Activated T-helper 17 cell treated with anti-CD3 and anti-CD28 coated beads, Interleukin-2, amount 50 U/mL, for 72 hours (primary cell): ENCODE data around the gene DLK2. TPM values are rescaled to one million over a fixed set of nuclear protein-coding genes. Genes with fewer than 3 reads are reported as not detected.
"Not testable (repeated sequence)": the region's sequence is repeated elsewhere in the genome, so short reads cannot be mapped to it uniquely, and the experiment has no call there.

Source experiments
- ATAC-seq: fragments of 150-1000 bp; cut with Tn5 transposase; replicated peaks from 2 replicates; pipeline ENCODE4 v1.10.0; 2021; ENCODE audit warnings: mild to moderate bottlenecking, moderate library complexity
- H3K27ac Mint-ChIP-seq: one replicate; pipeline ENCODE4 v1.8.0; 2022; ENCODE audit warnings: mixed read lengths
- H3K27me3 Mint-ChIP-seq: one replicate; pipeline ENCODE4 v1.8.0; 2022; ENCODE audit warnings: mixed read lengths
- H3K36me3 Mint-ChIP-seq: one replicate; pipeline ENCODE4 v1.8.0; 2022; ENCODE audit warnings: low read depth, mild to moderate bottlenecking, mixed read lengths
- H3K4me1 Mint-ChIP-seq: one replicate; pipeline ENCODE4 v1.8.0; 2022; ENCODE audit warnings: mixed read lengths
- H3K4me3 Mint-ChIP-seq: one replicate; pipeline ENCODE4 v1.8.0; 2022; ENCODE audit warnings: mild to moderate bottlenecking, mixed read lengths
- H3K9me3 Mint-ChIP-seq: one replicate; pipeline ENCODE4 v1.8.0; 2022; ENCODE audit warnings: mixed read lengths
- total RNA-seq, 2 donors: library from RNA; stranded (reverse); gene quantifications; one replicate each; pipeline ENCODE4 v1.2.3, GENCODE V29; 2022

Gene DLK2
- total RNA-seq, 2 donors from 2014 or later = 1.3 to 2.8 TPM

DNA sequence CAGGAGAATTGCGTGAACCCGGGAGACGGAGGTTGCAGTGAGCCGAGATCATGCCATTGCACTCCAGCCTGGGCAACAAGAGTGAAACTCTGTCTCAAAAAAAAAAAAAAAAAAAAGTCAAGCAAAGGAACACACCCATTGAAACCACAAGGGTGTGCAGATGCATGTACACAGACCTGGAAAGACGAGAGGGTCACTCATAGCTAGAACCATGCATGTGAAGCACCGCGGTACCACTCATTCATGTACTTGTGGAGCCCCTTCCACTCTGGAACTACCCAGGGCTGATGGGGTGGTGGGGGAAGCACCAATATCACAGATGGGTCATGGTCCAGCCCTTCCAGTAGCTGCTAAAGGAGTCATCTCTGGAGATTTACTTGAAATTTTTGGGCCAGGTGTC, 14.6 kb upstream of the DLK2 start:
- Mint-ChIP-seq H3K27me3 (peaks cover 7% of the 10 kb centered on the region), H3K4me1 (no peaks in the 10 kb centered on the region), H3K36me3 (no peaks in the 10 kb centered on the region), H3K27ac (no peak overlapping the region), H3K4me3 (no peak overlapping the region), H3K9me3 (no peaks in the 10 kb centered on the region)
- peak; percentile 42 for ATAC-seq

DNA sequence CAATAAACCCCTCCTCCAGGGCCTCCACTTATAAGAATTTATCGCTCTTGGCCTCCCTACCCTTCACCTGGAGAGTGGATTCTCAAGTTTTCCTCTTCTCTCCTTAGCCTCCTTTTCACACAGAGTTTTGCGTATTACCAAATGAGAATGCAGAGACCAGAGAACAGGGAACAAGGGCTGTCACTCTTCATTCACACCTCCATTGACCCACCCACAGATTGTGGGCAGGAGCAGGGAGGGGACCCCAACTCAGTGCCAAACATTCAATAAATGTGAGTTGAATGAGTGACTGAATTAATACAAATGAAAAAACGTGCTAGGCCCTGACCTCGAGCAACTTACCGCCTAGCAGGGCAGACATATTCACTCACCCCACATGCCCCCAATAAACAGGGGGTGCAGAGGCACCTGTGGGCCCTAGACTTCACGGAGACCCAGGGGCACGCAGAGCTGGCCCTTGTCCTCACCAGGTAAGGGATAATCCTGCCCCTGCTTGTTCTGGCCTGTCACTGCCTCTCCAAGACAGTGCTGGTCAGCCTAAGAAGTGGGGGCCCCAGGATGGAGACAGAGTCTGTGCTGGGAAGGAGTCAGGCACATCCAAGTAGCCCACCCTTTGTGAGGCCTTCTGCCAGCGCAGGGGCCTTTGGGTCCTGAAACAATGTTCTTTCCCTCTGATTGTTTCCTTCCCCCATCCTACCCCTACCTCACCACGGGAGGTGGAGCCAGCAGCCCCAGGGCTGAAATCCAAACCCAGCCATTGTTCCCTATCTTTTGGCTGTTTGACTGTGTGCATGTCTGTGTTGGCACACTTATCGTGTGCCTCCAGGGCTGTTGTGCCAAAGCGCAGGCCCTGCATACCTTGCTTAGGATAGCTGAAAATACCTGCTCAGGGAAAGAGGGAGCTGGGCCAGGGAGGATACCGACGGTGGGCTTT, 13.7 kb upstream of the DLK2 start:
- H3K27me3 Mint-ChIP-seq = peaks cover 7% of the 10 kb centered on the region

DNA sequence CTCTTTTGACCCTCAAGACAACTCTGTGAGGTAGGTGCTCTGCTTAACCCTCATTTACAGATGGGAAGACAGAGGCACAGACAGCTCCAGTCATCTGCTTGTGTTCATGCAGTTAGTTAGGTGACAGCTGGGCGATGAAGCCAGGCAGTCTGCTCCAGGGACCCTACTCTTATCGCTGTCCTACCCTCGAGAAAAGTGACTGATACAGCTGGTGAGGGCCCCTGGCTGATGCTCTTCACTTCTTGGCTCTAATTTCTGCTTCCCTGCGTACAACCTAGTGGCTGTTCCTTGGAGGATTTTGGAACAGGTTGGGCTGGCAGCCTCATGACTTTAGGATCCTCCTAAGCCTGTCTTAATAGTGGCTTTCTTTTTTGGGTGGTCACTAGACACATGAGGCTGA, 12.9 kb upstream of the DLK2 start:
- ATAC-seq = no peak
- Mint-ChIP-seq H3K27ac (no peak overlapping the region), H3K36me3 (no peaks in the 10 kb centered on the region), H3K27me3 (peaks cover 8% of the 10 kb centered on the region), H3K9me3 (no peaks in the 10 kb centered on the region), H3K4me1 (no peaks in the 10 kb centered on the region), H3K4me3 (no peak overlapping the region)

More for the DNA sequence above, 13.7 kb upstream of the DLK2 start:
- H3K4me3 Mint-ChIP-seq = no peak overlapping the region
- ATAC-seq = no peak
- no peaks in the 10 kb centered on the region for H3K4me1 Mint-ChIP-seq
- no peaks in the 10 kb centered on the region for H3K36me3 Mint-ChIP-seq
- no peak overlapping the region for H3K27ac Mint-ChIP-seq
- H3K9me3 Mint-ChIP-seq = no peaks in the 10 kb centered on the region

GRCh38 chr6:43467752-43468151, 12.4 kb upstream of the DLK2 start:
- no peaks in the 10 kb centered on the region for H3K9me3 Mint-ChIP-seq
- no peaks in the 10 kb centered on the region for H3K36me3 Mint-ChIP-seq
- H3K4me1 Mint-ChIP-seq = no peaks in the 10 kb centered on the region
- H3K4me3 Mint-ChIP-seq = no peak overlapping the region
- no peak for ATAC-seq
- H3K27me3 Mint-ChIP-seq = peaks cover 10% of the 10 kb centered on the region
- no peak overlapping the region for H3K27ac Mint-ChIP-seq

DNA sequence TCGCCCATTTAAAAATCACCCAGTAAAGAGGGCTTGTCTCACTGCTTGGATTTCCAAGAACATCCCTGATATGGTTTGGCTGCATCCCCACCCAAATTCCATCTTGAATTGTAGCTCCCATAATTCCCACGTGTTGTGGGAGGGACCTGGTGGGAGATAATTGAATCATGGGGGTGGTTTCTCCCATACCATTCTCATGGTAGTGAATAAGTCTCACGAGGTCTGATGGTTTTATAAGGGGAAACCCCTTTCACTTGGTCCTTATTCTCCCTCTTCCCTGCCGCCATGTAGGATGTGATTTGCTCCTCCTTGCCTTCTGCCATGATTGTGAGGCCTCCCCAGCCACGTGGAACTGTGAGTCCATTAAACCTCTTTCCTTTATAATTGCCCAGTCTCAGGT, 11.9 kb upstream of the DLK2 start:
- not testable (repeated sequence) for ATAC-seq, H3K9me3 Mint-ChIP-seq, H3K36me3 Mint-ChIP-seq, H3K4me1 Mint-ChIP-seq, H3K27ac Mint-ChIP-seq, H3K4me3 Mint-ChIP-seq
- H3K27me3 Mint-ChIP-seq = peaks cover 14% of the 10 kb centered on the region

DNA sequence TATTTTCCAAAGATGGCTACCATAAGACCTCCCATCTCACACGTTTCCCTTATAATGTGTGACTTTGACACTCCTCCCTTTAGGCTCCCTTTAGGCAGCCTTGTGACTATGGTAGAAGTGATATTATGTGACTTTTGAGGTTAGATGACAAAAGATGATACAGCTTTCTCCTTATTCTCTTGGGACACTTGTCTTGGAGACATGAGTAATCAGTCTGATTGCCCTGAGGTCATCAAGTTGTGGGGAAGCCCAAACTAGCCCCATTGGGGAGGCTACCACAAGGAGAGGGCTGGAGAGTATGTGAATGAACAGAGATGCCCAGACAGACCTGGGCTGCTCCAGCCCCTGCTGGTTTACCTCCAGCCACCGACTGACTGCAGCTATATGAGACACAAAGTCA, 10.6 kb upstream of the DLK2 start:
- peak; percentile 42 for ATAC-seq
- Mint-ChIP-seq H3K27ac (no peak overlapping the region), H3K4me1 (no peaks in the 10 kb centered on the region), H3K36me3 (no peaks in the 10 kb centered on the region), H3K9me3 (no peaks in the 10 kb centered on the region), H3K27me3 (peaks cover 17% of the 10 kb centered on the region), H3K4me3 (no peak overlapping the region)

DNA sequence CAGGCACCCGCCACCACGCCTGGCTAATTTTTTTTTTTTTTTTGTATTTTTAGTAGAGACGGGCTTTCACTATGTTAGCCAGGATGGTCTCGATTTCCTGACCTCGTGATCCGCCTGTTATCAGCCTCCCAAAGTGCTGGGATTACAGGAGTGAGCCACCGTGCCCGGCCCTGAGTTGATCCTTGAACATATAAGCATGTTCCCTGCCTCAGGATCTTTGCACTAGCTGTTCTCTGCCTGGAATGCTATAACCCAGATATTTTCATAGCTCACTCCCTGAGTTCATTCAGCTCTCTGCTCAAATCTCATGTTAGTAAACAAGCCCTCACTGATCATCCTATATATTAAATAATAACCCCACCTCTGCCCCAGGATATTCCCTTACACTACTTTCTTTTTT, 9.0 kb upstream of the DLK2 start:
- Mint-ChIP-seq H3K36me3 (no peaks in the 10 kb centered on the region), H3K27ac (no peak overlapping the region), H3K4me1 (no peaks in the 10 kb centered on the region), H3K27me3 (peaks cover 17% of the 10 kb centered on the region), H3K9me3 (no peaks in the 10 kb centered on the region), H3K4me3 (no peak overlapping the region)
- ATAC-seq = no peak

- Mint-ChIP-seq H3K9me3 (no peaks in the 10 kb centered on the region), H3K4me1 (no peaks in the 10 kb centered on the region), H3K27ac (peak overlapping the region; percentile 4), H3K4me3 (no peak overlapping the region), H3K27me3 (peaks cover 14% of the 10 kb centered on the region), H3K36me3 (no peaks in the 10 kb centered on the region)
- ATAC-seq = no peak
Measured at GRCh38 chr6:43461936-43462335, 6.6 kb upstream of the DLK2 start.

DNA sequence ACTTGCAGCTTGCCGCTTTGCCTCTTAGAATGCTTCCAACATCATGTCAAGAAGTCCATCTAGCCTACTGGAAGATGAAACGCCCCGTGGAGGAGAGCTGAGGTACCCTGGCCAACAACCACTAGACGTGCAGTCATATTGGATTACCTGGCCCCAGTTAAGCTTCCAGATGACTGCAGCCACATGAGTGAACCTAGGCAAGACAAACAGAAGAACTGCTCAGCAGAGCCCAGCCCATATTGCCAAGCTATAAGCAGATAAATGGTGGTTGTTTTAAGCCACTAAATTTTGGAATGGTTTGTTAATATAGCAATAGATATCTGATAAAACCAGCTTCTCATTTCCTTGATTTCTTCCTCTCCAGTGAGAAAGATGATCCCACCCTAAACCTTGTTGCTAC, 4.7 kb upstream of the DLK2 start:
- no peaks in the 10 kb centered on the region for H3K36me3 Mint-ChIP-seq
- peaks cover 8% of the 10 kb centered on the region for H3K4me1 Mint-ChIP-seq
- no peak overlapping the region for H3K27ac Mint-ChIP-seq
- H3K4me3 Mint-ChIP-seq = no peak overlapping the region
- peaks cover 19% of the 10 kb centered on the region for H3K27me3 Mint-ChIP-seq
- no peaks in the 10 kb centered on the region for H3K9me3 Mint-ChIP-seq
- ATAC-seq = no peak

DNA sequence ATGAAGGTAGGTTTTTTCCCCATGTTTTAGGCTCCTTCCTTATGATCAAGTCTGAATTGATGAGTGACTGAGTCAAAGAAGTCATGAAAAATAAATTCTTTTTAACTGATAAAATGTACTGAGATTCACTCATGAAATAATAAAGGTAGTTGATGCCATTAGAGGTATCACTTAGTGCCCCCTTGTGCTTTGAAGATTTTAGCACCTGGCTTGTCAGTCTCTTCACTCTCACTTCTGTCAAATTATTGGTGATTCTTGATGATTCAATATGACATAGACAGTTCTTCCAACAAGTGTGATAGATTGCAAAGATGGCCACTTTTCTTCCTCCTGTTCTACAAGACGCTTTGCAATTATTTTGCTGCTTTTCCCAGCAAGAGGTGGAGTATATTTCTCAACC, 4.2 kb upstream of the DLK2 start:
- ATAC-seq = no peak
- H3K9me3 Mint-ChIP-seq = no peaks in the 10 kb centered on the region
- H3K27ac Mint-ChIP-seq = no peak overlapping the region
- H3K27me3 Mint-ChIP-seq = peaks cover 19% of the 10 kb centered on the region
- H3K4me3 Mint-ChIP-seq = no peak overlapping the region
- no peaks in the 10 kb centered on the region for H3K36me3 Mint-ChIP-seq
- peaks cover 8% of the 10 kb centered on the region for H3K4me1 Mint-ChIP-seq

DNA sequence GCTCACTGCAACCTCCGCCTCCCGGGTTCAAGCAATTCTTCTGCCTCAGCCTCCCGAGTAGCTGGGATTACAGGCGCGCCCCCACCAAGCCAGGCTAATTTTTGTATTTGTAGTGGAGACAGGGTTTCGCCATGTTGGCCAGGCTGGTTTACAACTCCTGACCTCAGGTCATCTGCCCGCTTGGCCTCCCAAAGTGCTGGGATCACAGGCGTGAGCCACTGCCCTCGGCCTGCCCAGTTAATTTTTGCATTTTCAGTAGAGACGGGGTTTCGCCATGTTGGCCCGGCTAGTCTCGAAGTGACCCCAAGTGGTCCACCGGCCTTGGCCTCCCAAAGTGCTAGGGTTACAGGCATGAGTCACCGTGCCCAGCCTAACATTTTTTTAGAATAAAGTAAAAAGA, 2.8 kb upstream of the DLK2 start:
- not testable (repeated sequence) for H3K9me3 Mint-ChIP-seq, ATAC-seq, H3K36me3 Mint-ChIP-seq, H3K27ac Mint-ChIP-seq, H3K4me3 Mint-ChIP-seq, H3K4me1 Mint-ChIP-seq
- H3K27me3 Mint-ChIP-seq = peaks cover 17% of the 10 kb centered on the region

DNA sequence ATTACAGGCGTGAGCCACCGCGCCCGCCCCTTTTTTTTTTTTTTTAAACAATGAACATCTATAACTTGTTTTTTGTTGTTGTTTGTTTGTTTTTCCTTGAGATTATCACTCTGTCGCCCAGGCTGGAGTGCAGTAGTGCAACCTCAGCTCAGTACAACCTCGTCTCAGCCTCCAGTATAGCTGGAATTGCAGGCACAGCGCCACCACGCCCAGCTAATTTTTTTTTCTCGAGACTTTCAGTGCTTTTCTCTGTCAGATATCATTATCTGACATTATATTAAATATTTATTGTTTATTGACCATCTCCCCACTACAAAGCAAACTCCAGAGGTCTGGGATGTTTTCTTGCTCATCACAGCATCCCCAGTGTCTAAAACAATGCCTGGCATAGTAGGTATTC, 2.3 kb upstream of the DLK2 start:
- Mint-ChIP-seq H3K27ac (no peak overlapping the region), H3K27me3 (peaks cover 16% of the 10 kb centered on the region), H3K36me3 (peaks cover 7% of the 10 kb centered on the region), H3K9me3 (no peaks in the 10 kb centered on the region), H3K4me1 (peaks cover 8% of the 10 kb centered on the region), H3K4me3 (no peak overlapping the region)
- no peak for ATAC-seq

DNA sequence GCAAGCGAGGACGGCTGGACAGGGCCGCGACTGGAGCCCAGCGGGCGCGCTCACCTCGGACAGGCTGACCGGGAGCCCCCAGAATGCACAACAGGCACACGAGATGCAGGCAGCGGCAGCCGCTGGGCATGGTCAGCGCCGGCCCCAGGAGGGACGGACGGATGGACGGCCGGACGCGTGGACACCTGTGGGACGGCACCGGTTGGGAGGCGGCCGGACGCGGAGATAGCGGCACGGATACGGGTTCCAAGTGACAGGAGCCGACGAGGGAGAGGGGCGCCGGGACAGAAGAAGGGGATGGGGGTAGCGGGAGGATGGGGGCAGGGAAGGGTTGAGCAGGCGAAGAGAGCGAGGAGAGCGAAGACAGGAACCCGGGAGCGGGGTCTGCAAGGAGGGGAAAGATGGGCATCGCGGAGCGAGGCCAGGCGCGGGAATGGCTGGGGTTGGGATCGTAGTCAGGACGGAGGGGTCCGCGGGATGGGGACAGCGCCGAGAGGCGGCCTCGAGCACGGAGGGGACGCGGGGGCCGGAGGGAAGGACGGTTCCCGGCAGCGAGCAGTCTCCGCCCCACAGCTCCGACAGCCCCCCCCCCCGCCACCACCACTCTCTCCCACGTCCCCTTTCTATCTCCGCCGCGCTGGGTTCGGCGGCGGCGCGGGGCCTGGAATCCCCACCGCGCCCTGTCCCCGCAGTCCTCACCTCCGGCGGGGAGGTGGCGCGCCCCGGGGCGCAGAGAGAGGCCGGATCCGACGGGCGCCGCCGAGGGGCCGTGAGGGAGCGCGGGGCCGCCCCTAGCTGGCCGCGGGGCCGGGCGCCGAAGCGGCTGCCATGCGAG, 435 bp downstream of the DLK2 start:
- ATAC-seq = peak; percentile 75

DNA sequence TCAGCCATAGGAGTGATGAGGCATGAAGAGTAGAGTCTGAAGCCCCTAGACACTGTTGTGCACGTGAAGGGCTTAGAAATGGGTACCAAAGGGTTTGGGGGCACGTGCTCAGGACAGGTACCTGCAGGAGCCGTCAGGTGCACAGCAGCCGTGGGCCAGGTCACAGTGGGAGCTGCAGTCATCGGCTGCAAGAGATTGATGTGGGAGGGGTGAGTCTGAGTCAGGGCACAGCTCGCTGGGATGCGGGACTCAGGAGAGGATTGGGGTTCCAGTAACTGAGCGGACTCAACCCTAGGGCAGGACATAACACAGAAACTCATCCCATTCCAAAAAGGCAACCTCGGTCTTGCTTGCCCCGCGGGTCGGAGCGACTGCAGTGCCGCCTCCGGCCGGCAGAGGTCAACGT, 1.1 kb downstream of the DLK2 start:
- Mint-ChIP-seq H3K27ac (no peak overlapping the region), H3K4me1 (peaks cover 8% of the 10 kb centered on the region), H3K4me3 (peak overlapping the region; percentile 89), H3K27me3 (peaks cover 9% of the 10 kb centered on the region), H3K36me3 (peaks cover 29% of the 10 kb centered on the region), H3K9me3 (no peaks in the 10 kb centered on the region)
- ATAC-seq = peak; percentile 13

More for the DNA sequence above, 435 bp downstream of the DLK2 start:
- Mint-ChIP-seq H3K27me3 (peaks cover 9% of the 10 kb centered on the region), H3K36me3 (peaks cover 24% of the 10 kb centered on the region), H3K4me3 (peak overlapping the region; percentile 89), H3K27ac (no peak overlapping the region), H3K4me1 (peaks cover 8% of the 10 kb centered on the region), H3K9me3 (no peaks in the 10 kb centered on the region)

DNA sequence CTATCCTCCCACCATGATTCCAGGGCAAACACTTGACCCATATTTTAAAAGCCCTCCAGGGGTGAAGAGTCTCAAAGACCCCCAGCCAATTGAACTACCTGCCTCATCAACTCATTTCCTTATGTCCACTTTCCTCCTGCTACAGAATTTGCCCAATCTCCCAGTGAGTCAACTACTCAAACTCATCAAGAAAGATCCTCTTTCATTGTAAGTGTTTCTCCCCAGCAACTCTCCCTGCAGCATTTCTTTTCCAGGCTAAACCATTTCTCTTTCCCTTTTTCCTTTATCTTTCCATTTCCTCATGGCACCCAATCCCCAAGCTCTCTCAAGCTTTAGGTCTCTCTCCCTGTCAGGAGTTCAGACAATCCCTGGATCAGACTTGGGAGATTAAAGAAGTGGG, 1.5 kb downstream of the DLK2 start:
- Mint-ChIP-seq H3K27ac (no peak overlapping the region), H3K4me3 (peak overlapping the region; percentile 89), H3K36me3 (peaks cover 33% of the 10 kb centered on the region), H3K4me1 (peaks cover 8% of the 10 kb centered on the region), H3K27me3 (peaks cover 9% of the 10 kb centered on the region), H3K9me3 (no peaks in the 10 kb centered on the region)
- no peak for ATAC-seq
